Ovary (tissue), 3 donors: ENCODE results near the gene MARCHF2.

Source experiments
- CTCF ChIP-seq, 3 donors: fragments of 450-650 bp in 2 of 3; fragments of 200-600 bp in 1 of 3; IDR thresholded peaks; one replicate each; pipeline versions ENCODE4 v1.5.1 to v1.8.0; 2016 to 2022; ENCODE audit warnings: antibody characterized with exemption in 3 of 3, mild to moderate bottlenecking in 1 of 3
- POLR2A ChIP-seq: fragments of 450-650 bp; IDR thresholded peaks from one replicate; pipeline ENCODE4 v1.6.1; 2017; ENCODE audit warnings: antibody characterized with exemption, mild to moderate bottlenecking, moderate library complexity
- donor health status: DM: no; HTN: no; CAD: no.

GRCh38 chr19:8390617-8390981 lies 22.5 kb upstream of the MARCHF2 start:
- no peak for TF ChIP-seq CTCF (IDR thresholded peaks at IDR 0.05)
- no peak for TF ChIP-seq POLR2A
